LHCN-M2 (cell line): ENCODE results near the gene DPYD. TPM values are rescaled to one million over a fixed set of nuclear protein-coding genes. Genes with fewer than 3 reads are reported as not detected.
A peak's percentile ranks its signal among the peaks of the same experiment; 100 is the strongest.

Experiments
- DNase-seq: peaks from one replicate; pipeline ENCODE4 v3.0.0-alpha.2; 2012; ENCODE audit warnings: low read depth
- total RNA-seq: library from RNA; depleted of rRNA; stranded (reverse); fragments of >200 nt; gene quantifications from 2 replicates; pipeline ENCODE4 v1.2.3, GENCODE V29; 2014

DPYD gene
- total RNA-seq, 1 experiment from 2014 or later = 39.9 TPM

GRCh38 chr1:97095764-97096163 lies 825.1 kb downstream of the DPYD start:
- DNase-seq = no peak

GRCh38 chr1:97094247-97094972 lies 826.4 kb downstream of the DPYD start:
- DNase-seq = peak; percentile 15

- no peak for DNase-seq
Measured at GRCh38 chr1:97093741-97094140, 827.1 kb downstream of the DPYD start.

- no peak for DNase-seq
Measured at GRCh38 chr1:97092824-97093223, 828.0 kb downstream of the DPYD start.

- DNase-seq = no peak
Measured at GRCh38 chr1:97091679-97092078, 829.2 kb downstream of the DPYD start.

- no peak for DNase-seq
Measured at GRCh38 chr1:97091263-97091662, 829.6 kb downstream of the DPYD start.

- no peak for DNase-seq
Measured at GRCh38 chr1:97090725-97091124, 830.1 kb downstream of the DPYD start.

GRCh38 chr1:97089173-97089572 lies 831.7 kb downstream of the DPYD start:
- no peak for DNase-seq

- DNase-seq = peak; percentile 12
Measured at GRCh38 chr1:97088391-97088790, 832.4 kb downstream of the DPYD start.

GRCh38 chr1:97084546-97084945 lies 836.3 kb downstream of the DPYD start:
- peak; percentile 27 for DNase-seq

- no peak for DNase-seq
Measured at GRCh38 chr1:97082160-97082848, 838.5 kb downstream of the DPYD start.

- DNase-seq = no peak
Measured at GRCh38 chr1:97078872-97079271, 842.0 kb downstream of the DPYD start.

- no peak for DNase-seq
Measured at GRCh38 chr1:97077221-97077620, 843.6 kb downstream of the DPYD start.

- DNase-seq = no peak
Measured at GRCh38 chr1:97074771-97075170, 846.1 kb downstream of the DPYD start.

GRCh38 chr1:97073936-97074335 lies 846.9 kb downstream of the DPYD start:
- no peak for DNase-seq

GRCh38 chr1:97073169-97073568 lies 847.7 kb downstream of the DPYD start:
- DNase-seq = no peak

GRCh38 chr1:97071173-97071572 lies 849.7 kb downstream of the DPYD start:
- DNase-seq = no peak

GRCh38 chr1:97070376-97070775 lies 850.5 kb downstream of the DPYD start:
- no peak for DNase-seq

GRCh38 chr1:97069312-97069711 lies 851.5 kb downstream of the DPYD start:
- DNase-seq = no peak

- DNase-seq = no peak
Measured at GRCh38 chr1:97066860-97067259, 854.0 kb downstream of the DPYD start.

- DNase-seq = no peak
Measured at GRCh38 chr1:97063532-97063931, 857.3 kb downstream of the DPYD start.

GRCh38 chr1:97061604-97062003 lies 859.2 kb downstream of the DPYD start:
- no peak for DNase-seq

GRCh38 chr1:97056386-97056785 lies 864.4 kb downstream of the DPYD start:
- DNase-seq = no peak
